Hepatocyte (in vitro differentiated cells): ENCODE results near the gene GALNT17.

Experiments used
- CTCF ChIP-seq: fragments of 200-600 bp; sonication (generic); IDR thresholded peaks from 2 replicates; pipeline ENCODE4 v1.5.1; 2016; ENCODE audit warnings: antibody characterized with exemption, mild to moderate bottlenecking; ENCODE audit not compliant: poor library complexity
- EZH2phosphoT487 ChIP-seq: fragments of 200-600 bp; sonication (generic); IDR thresholded peaks from one replicate; pipeline ENCODE4 v1.6.1; 2018; ENCODE audit warnings: antibody characterized with exemption, mild to moderate bottlenecking, low read depth, moderate library complexity; ENCODE audit not compliant: unreplicated experiment, severe bottlenecking

- no peak for TF ChIP-seq CTCF
- TF ChIP-seq EZH2phosphoT487, result no peak
These were observed 16.2 kb downstream of the GALNT17 start for GRCh38 chr7:71148098-71148497.
